GM23338 (cell line): ENCODE measurements around the gene KCNMA1. TPM values are rescaled to one million over a fixed set of nuclear protein-coding genes. Genes with fewer than 3 reads are reported as not detected.

Experiments used
- ATAC-seq: fragments of 200-7000 bp; cut with Tn5 transposase; 3 replicates; pipeline ENCODE4 v1.9.1; 2020
- DNase-seq: peaks from one replicate; pipeline ENCODE4 v3.0.0-alpha.2; 2015; ENCODE audit warnings: low spot score
- H2AFZ ChIP-seq: fragments of 200-600 bp; sonication (generic); 2 replicates; pipeline ENCODE4 v1.8.0; 2016; ENCODE audit warnings: antibody characterized with exemption, mild to moderate bottlenecking, moderate library complexity
- H3F3A ChIP-seq: fragments of 200-600 bp; sonication (generic); replicated peaks from 2 replicates; pipeline ENCODE4 v1.8.0; 2017; ENCODE audit warnings: antibody characterized with exemption, mixed run types, low read depth
- H3K27ac ChIP-seq: fragments of 200-600 bp; sonication (generic); 2 replicates; pipeline ENCODE4 v1.6.1; 2016; ENCODE audit warnings: low read depth
- H3K27me3 ChIP-seq: fragments of 200-600 bp; sonication (generic); 2 replicates; pipeline ENCODE4 v1.8.0; 2016; ENCODE audit warnings: mild to moderate bottlenecking, mixed run types, moderate library complexity; ENCODE audit not compliant: insufficient read depth
- H3K36me3 ChIP-seq: fragments of 200-600 bp; sonication (generic); 2 replicates; pipeline ENCODE4 v1.8.0; 2016; ENCODE audit warnings: mild to moderate bottlenecking; ENCODE audit not compliant: insufficient read depth
- H3K4me1 ChIP-seq: fragments of 200-600 bp; sonication (generic); 2 replicates; pipeline ENCODE4 v1.8.0; 2016; ENCODE audit warnings: mild to moderate bottlenecking, moderate library complexity; ENCODE audit not compliant: insufficient read depth
- H3K4me2 ChIP-seq: fragments of 200-600 bp; sonication (generic); 2 replicates; pipeline ENCODE4 v1.7.1; 2017; ENCODE audit warnings: mixed run types
- H3K4me3 ChIP-seq: fragments of 200-600 bp; sonication (generic); 2 replicates; pipeline ENCODE4 v1.6.1; 2016; ENCODE audit warnings: mixed run types
- H3K79me2 ChIP-seq: fragments of 200-600 bp; sonication (generic); replicated peaks from 2 replicates; pipeline ENCODE4 v1.8.0; 2017; ENCODE audit warnings: mild to moderate bottlenecking; ENCODE audit not compliant: insufficient read depth
- H3K9me2 ChIP-seq: fragments of 200-600 bp; sonication (generic); 2 replicates; pipeline ENCODE4 v1.8.0; 2017; ENCODE audit not compliant: insufficient read depth
- H4K20me1 ChIP-seq: fragments of 200-600 bp; sonication (generic); replicated peaks from 2 replicates; pipeline ENCODE4 v1.8.0; 2017; ENCODE audit warnings: mild to moderate bottlenecking; ENCODE audit not compliant: insufficient read depth
- H3K27ac Mint-ChIP-seq: 2 replicates; pipeline ENCODE4 v1.8.0; 2020; ENCODE audit warnings: inconsistent platforms, mild to moderate bottlenecking, moderate library complexity, mixed read lengths
- H3K27me3 Mint-ChIP-seq: 3 replicates; pipeline ENCODE4 v1.8.0; 2022; ENCODE audit warnings: low read depth, mild to moderate bottlenecking, moderate library complexity, mixed read lengths, inconsistent platforms; ENCODE audit not compliant: insufficient read depth, poor library complexity
- H3K36me3 Mint-ChIP-seq: 3 replicates; pipeline ENCODE4 v1.8.0; 2021; ENCODE audit warnings: low read depth, mild to moderate bottlenecking, inconsistent platforms, moderate library complexity, mixed read lengths
- H3K4me1 Mint-ChIP-seq: 3 replicates; pipeline ENCODE4 v1.8.0; 2020; ENCODE audit warnings: mild to moderate bottlenecking, inconsistent platforms, mixed read lengths
- H3K4me3 Mint-ChIP-seq: 3 replicates; pipeline ENCODE4 v1.8.0; 2021; ENCODE audit warnings: moderate library complexity, mild to moderate bottlenecking, inconsistent platforms, mixed read lengths
- H3K9me3 Mint-ChIP-seq: 3 replicates; pipeline ENCODE4 v1.8.0; 2020; ENCODE audit warnings: moderate library complexity, mild to moderate bottlenecking, inconsistent platforms, mixed read lengths
- CREB1 ChIP-seq: fragments of 250-450 bp; sonication (Bioruptor Pico); IDR thresholded peaks from 2 replicates; pipeline ENCODE4 v1.5.0; 2020; ENCODE audit warnings: low read depth, mild to moderate bottlenecking, moderate library complexity
- EZH2 ChIP-seq: fragments of 200-600 bp; sonication (generic); IDR thresholded peaks from one replicate; pipeline ENCODE4 v1.8.0; 2017; ENCODE audit warnings: antibody characterized with exemption, mild to moderate bottlenecking, low read depth; ENCODE audit not compliant: unreplicated experiment
- EZH2phosphoT487 ChIP-seq: fragments of 200-600 bp; sonication (generic); IDR thresholded peaks from one replicate; pipeline ENCODE4 v1.8.1; 2018; ENCODE audit warnings: antibody characterized with exemption; ENCODE audit not compliant: unreplicated experiment
- JUNB ChIP-seq: IDR thresholded peaks from one replicate; pipeline ENCODE4 v1.6.1; 2016; ENCODE audit warnings: antibody characterized with exemption; ENCODE audit not compliant: unreplicated experiment
- REST ChIP-seq: IDR thresholded peaks from one replicate; pipeline ENCODE4 v1.6.1; 2018; ENCODE audit warnings: antibody characterized with exemption; ENCODE audit not compliant: unreplicated experiment
- ZNF114 ChIP-seq: fragments of 250-450 bp; sonication (Bioruptor Pico); IDR thresholded peaks from 2 replicates; pipeline ENCODE4 v1.5.0; 2020; ENCODE audit warnings: mild to moderate bottlenecking, moderate library complexity
- ZNF331 ChIP-seq: fragments of 250-450 bp; sonication (Bioruptor Pico); IDR thresholded peaks from 2 replicates; pipeline ENCODE4 v1.5.0; 2020; ENCODE audit warnings: low read depth, mild to moderate bottlenecking, moderate library complexity
- polyA plus RNA-seq: library from polyadenylated mRNA; unstranded; fragments of >200 nt; fragmentation: Nextera tagmentation; extraction: Ambion mirVana; gene quantifications from 2 replicates; pipeline ENCODE4 v1.2.1, GENCODE V29; 2016
- total RNA-seq: library from RNA; depleted of rRNA; stranded (reverse); fragments of >200 nt; shearing (Covaris generic); gene quantifications from 2 replicates; pipeline ENCODE4 v1.2.3, GENCODE V29; 2014
- TF ChIP-seq, protein P1 (sequence below): IDR thresholded peaks from 2 replicates; pipeline ENCODE4 v1.6.1; 2016; ENCODE audit warnings: antibody characterized with exemption

KCNMA1 gene
- total and polyA plus RNA-seq, 2 experiments from 2014 or later = 8.2 to 9.0 TPM

- H3K36me3 ChIP-seq = no peaks in the 10 kb centered on the region
- no peaks in the 10 kb centered on the region for H3K4me1 ChIP-seq
- H3K4me1 Mint-ChIP-seq = peaks cover 6% of the 10 kb centered on the region; the same call in 1 of the 3 replicates
- DNase-seq (no peak), ATAC-seq (no peak)
- H3K27me3 Mint-ChIP-seq = peaks cover 5% of the 10 kb centered on the region
- no peaks in the 10 kb centered on the region for H3K9me3 Mint-ChIP-seq
- no peak overlapping the region for H3K4me2 ChIP-seq
- no peak overlapping the region for H2AFZ ChIP-seq
- no peaks in the 10 kb centered on the region for H3K79me2 ChIP-seq
- H3K4me3 Mint-ChIP-seq = no peak overlapping the region
- no peaks in the 10 kb centered on the region for H3K36me3 Mint-ChIP-seq
- H3K4me3 ChIP-seq = no peak overlapping the region
- H4K20me1 ChIP-seq = 0 out of 2 replicates have a peak, but pooled peaks cover 6% of the 10 kb centered on the region
- H3F3A ChIP-seq = no peaks in the 10 kb centered on the region
- H3K27ac ChIP-seq = no peak overlapping the region
- no peaks in the 10 kb centered on the region for H3K27me3 ChIP-seq
- H3K9me2 ChIP-seq = no peaks in the 10 kb centered on the region
- TF ChIP-seq REST = no peak
- no peak overlapping the region for H3K27ac Mint-ChIP-seq
These were observed 218.6 kb downstream of the KCNMA1 start for GRCh38 chr10:77419056-77419455.

DNA sequence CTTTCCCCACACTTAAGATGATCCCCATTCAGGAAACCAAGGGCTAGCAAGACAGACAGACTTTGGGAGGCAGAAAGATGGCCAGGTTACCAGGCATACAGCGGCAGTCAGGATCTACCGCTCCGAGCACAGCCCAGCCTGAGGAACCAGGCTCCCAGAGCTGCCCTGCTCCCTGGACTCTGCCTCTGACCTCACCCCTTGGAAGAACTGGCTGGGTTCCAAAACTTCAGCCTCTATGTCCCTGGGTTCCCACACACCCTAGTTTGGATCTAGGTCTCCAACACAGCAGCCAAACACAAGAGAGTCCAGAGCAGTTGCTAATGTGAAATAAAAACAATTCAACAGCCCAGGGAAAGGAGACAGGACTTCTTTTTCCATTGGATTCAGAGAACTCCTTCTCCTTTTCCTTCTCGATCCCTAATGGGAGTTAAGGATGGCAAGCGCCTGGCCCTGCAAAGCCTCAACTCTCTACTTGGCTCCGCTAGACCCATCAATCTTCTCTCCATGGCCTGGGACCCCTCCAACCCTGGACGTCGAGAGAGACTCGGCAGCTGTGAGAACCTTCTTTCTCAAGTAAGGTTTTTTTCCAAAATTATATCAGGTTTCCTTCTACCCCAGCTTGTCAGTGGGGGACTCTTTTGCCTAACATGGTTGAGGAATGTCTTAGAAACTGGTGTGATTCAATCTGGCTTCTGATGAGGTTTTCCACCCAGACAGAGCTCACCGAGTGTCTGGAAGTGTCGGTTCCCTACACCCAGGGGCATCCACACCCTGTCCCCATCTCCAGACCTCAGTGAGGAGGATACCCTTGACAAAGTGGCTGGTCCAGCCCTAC, 219.6 kb downstream of the KCNMA1 start:
- Histone ChIP-seq H3K9me2 (no peaks in the 10 kb centered on the region), H3K4me2 (no peak overlapping the region), H3K4me3 (no peak overlapping the region), H3K27ac (no peak overlapping the region), H3F3A (no peaks in the 10 kb centered on the region), H3K79me2 (no peaks in the 10 kb centered on the region), H3K36me3 (no peaks in the 10 kb centered on the region), H3K27me3 (no peaks in the 10 kb centered on the region), H4K20me1 (0 out of 2 replicates have a peak, but pooled peaks cover 6% of the 10 kb centered on the region), H2AFZ (no peak overlapping the region), H3K4me1 (no peaks in the 10 kb centered on the region)
- H3K27ac Mint-ChIP-seq = no peak overlapping the region
- H3K9me3 Mint-ChIP-seq = no peaks in the 10 kb centered on the region
- peaks cover 6% of the 10 kb centered on the region; the same call in 1 of the 3 replicates for H3K4me1 Mint-ChIP-seq
- peaks cover 5% of the 10 kb centered on the region for H3K27me3 Mint-ChIP-seq
- ATAC-seq = no peak
- no peaks in the 10 kb centered on the region for H3K36me3 Mint-ChIP-seq
- H3K4me3 Mint-ChIP-seq = no peak overlapping the region
- no peak for DNase-seq
- TF ChIP-seq EZH2 = no peak
- TF ChIP-seq EZH2phosphoT487 = no peak
- TF ChIP-seq ZNF114 (CRISPR knock-in tag) = no peak
- no peak for TF ChIP-seq ZNF331 (CRISPR knock-in tag)
- no peak for TF ChIP-seq REST
- TF ChIP-seq, protein P1, sequence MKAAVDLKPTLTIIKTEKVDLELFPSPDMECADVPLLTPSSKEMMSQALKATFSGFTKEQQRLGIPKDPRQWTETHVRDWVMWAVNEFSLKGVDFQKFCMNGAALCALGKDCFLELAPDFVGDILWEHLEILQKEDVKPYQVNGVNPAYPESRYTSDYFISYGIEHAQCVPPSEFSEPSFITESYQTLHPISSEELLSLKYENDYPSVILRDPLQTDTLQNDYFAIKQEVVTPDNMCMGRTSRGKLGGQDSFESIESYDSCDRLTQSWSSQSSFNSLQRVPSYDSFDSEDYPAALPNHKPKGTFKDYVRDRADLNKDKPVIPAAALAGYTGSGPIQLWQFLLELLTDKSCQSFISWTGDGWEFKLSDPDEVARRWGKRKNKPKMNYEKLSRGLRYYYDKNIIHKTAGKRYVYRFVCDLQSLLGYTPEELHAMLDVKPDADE = no peak
- no peak for TF ChIP-seq CREB1 (CRISPR knock-in tag)
- TF ChIP-seq JUNB = no peak
